ENCODE measurements around the gene RYK.

The RYK gene

GRCh38 chr3:134244921-134245320, 5.7 kb downstream of the RYK start:
- Histone ChIP-seq H3K9me3 (ENCODE audit: control insufficient read depth, insufficient read depth, low read length) (no peaks in the 10 kb centered on the region), H3K36me3 (ENCODE audit: control insufficient read depth, low read length) (no peaks in the 10 kb centered on the region), H3K9me2 (replicated peaks; ENCODE audit: control insufficient read depth, low read length) (no peaks in the 10 kb centered on the region), H3K27me3 (ENCODE audit: control insufficient read depth, low read length) (0 out of 2 replicates have a peak, but pooled peaks cover 2% of the 10 kb centered on the region), H3K4me2 (ENCODE audit: low read length) (no peak overlapping the region), H3K4me1 (ENCODE audit: control insufficient read depth, low read length) (peaks cover 17% of the 10 kb centered on the region), H4K20me1 (ENCODE audit: control insufficient read depth, insufficient read depth, low read depth, low read length) (peaks cover 31% of the 10 kb centered on the region), H3K4me3 (ENCODE audit: low read length) (no peak overlapping the region), H3K27ac (ENCODE audit: low read depth, low read length) (no peak overlapping the region), H3F3A (ENCODE audit: control insufficient read depth, insufficient read depth) (peaks cover 7% of the 10 kb centered on the region), H3K79me2 (ENCODE audit: control insufficient read depth, low read length) (peaks cover 83% of the 10 kb centered on the region)
- TF ChIP-seq EZH2phosphoT487 (IDR thresholded peaks at IDR 0.05; ENCODE audit: borderline replicate concordance, low read length) (no peak), CTCF (IDR thresholded peaks at IDR 0.05; ENCODE audit: low read depth, low read length, poor library complexity, severe bottlenecking) (no peak)

- Histone ChIP-seq H3K9me3 (ENCODE audit: control insufficient read depth, insufficient read depth, low read length) (no peaks in the 10 kb centered on the region), H3F3A (ENCODE audit: control insufficient read depth, insufficient read depth) (no peaks in the 10 kb centered on the region), H3K27me3 (ENCODE audit: control insufficient read depth, low read length) (0 out of 2 replicates have a peak, but pooled peaks cover 1% of the 10 kb centered on the region), H3K9me2 (replicated peaks; ENCODE audit: control insufficient read depth, low read length) (no peaks in the 10 kb centered on the region), H3K4me2 (ENCODE audit: low read length) (no peak overlapping the region), H4K20me1 (ENCODE audit: control insufficient read depth, insufficient read depth, low read depth, low read length) (peaks cover 20% of the 10 kb centered on the region; the same call in 1 of the 2 replicates), H3K4me3 (ENCODE audit: low read length) (no peak overlapping the region), H3K79me2 (ENCODE audit: control insufficient read depth, low read length) (peaks cover 78% of the 10 kb centered on the region), H3K36me3 (ENCODE audit: control insufficient read depth, low read length) (no peaks in the 10 kb centered on the region), H3K27ac (ENCODE audit: low read depth, low read length) (no peak overlapping the region), H3K4me1 (ENCODE audit: control insufficient read depth, low read length) (peaks cover 13% of the 10 kb centered on the region)
- TF ChIP-seq EZH2phosphoT487 (IDR thresholded peaks at IDR 0.05; ENCODE audit: borderline replicate concordance, low read length) (no peak), CTCF (IDR thresholded peaks at IDR 0.05; ENCODE audit: low read depth, low read length, poor library complexity, severe bottlenecking) (no peak)
Observed at GRCh38 chr3:134242649-134243617, 7.7 kb downstream of the RYK start.

- Histone ChIP-seq H3K27ac (ENCODE audit: low read depth, low read length) (no peak overlapping the region), H4K20me1 (ENCODE audit: control insufficient read depth, insufficient read depth, low read depth, low read length) (0 out of 2 replicates have a peak, but pooled peaks cover 12% of the 10 kb centered on the region)
Observed at GRCh38 chr3:134239538-134239937, 11.1 kb downstream of the RYK start.

More at GRCh38 chr3:134239538-134239937, 11.1 kb downstream of the RYK start:
- Histone ChIP-seq H3K4me3 (ENCODE audit: low read length) (no peak overlapping the region), H3K27me3 (ENCODE audit: control insufficient read depth, low read length) (no peaks in the 10 kb centered on the region), H3F3A (ENCODE audit: control insufficient read depth, insufficient read depth) (no peaks in the 10 kb centered on the region), H3K9me2 (replicated peaks; ENCODE audit: control insufficient read depth, low read length) (no peaks in the 10 kb centered on the region), H3K4me2 (ENCODE audit: low read length) (no peak overlapping the region), H3K9me3 (ENCODE audit: control insufficient read depth, insufficient read depth, low read length) (no peaks in the 10 kb centered on the region), H3K36me3 (ENCODE audit: control insufficient read depth, low read length) (no peaks in the 10 kb centered on the region), H3K79me2 (ENCODE audit: control insufficient read depth, low read length) (peaks cover 67% of the 10 kb centered on the region), H3K4me1 (ENCODE audit: control insufficient read depth, low read length) (peaks cover 9% of the 10 kb centered on the region)
- TF ChIP-seq EZH2phosphoT487 (IDR thresholded peaks at IDR 0.05; ENCODE audit: borderline replicate concordance, low read length) (no peak), CTCF (IDR thresholded peaks at IDR 0.05; ENCODE audit: low read depth, low read length, poor library complexity, severe bottlenecking) (no peak)
